HG03108 (cell line): ENCODE data around the gene COMTD1.

Source experiments
- ATAC-seq: cut with Tn5 transposase; IDR thresholded peaks from one replicate; pipeline ENCODE4 v1.9.1; 2021; ENCODE audit warnings: moderate library complexity; ENCODE audit not compliant: unreplicated experiment

COMTD1 gene

DNA sequence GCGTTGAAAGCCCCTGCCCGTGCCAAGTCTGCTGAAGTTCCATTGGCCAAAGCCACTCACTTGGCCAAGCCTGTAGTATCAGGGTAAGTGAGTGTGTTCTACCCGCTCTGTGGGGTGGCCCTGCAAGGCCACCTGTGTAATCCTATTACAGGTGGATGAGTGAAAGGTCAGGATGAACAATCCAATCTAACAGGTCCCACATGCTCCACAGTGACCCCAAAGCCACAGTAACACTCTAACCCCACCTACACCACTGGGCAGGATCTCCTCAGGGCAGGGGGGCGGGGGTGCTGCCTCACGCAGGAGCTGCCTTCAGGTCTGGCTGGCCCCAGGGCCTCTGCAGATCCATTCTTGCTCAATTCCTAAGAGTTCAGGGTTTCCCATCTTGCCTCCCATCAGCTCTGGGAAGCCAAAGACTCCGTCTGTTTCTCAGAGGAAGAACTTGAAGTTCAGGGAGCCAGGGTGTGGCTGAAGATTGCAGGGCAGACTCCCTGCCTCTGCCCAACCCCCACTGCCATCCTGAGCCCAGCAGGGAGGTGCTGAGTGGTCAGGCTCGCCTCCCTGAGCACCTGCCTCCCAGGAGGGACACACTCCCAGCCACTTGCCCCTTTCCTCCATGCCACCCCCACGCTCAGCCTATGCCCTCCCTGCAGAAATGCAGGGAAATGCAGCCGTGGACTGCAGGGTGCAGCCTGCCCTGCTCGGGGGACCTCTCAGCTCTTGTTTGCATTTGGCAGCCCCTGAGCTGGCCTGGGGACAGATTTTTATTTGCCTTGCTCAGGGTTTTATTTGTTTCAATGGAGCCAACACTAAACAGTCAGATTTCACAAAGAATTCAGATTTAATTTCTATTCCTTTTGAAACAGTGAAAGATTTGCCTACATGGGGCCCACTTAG is 9.8 kb upstream of the COMTD1 start:
- ATAC-seq = no peak

DNA sequence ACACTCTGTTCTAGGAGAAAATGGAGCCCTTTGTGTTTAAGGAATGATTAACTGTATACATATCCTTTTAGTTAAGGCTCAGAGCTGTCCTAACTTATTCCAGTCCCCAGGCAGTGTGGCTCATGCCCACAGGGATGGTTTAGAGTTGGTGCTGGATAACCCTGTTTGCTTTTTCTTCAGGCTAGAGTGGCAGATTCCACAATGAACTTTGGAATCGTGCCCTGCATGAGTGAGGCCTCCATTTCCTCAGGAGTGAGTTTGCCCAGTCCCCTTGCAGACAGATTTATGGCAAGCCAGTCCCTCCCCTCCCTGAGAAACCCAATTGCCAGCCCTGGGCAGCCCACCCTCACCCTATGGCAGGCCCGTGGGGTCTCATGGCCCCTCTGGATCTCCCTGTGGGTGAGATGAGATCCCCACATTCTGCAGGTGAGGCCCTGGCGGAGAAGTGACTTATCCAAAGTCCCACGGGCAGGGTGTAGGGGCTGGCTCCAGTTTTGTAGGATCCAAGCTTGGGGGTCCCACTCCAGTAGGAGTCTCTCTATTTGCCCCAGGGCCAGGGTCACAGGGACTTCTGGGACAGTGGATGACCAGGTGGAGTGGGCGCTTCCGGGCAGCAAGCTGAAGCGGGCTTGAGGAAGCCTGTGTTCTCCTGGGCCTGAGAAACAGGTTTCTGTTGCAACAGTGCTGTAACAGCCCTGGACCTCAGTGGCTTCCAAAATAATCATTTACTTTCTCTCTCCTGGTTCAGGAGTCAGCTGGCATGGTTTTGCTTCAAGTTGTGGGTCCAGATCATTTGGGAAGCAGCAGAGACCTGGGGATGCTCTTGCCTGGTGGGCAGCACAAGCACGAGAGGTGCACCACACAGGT is 9.0 kb upstream of the COMTD1 start:
- no peak for ATAC-seq

DNA sequence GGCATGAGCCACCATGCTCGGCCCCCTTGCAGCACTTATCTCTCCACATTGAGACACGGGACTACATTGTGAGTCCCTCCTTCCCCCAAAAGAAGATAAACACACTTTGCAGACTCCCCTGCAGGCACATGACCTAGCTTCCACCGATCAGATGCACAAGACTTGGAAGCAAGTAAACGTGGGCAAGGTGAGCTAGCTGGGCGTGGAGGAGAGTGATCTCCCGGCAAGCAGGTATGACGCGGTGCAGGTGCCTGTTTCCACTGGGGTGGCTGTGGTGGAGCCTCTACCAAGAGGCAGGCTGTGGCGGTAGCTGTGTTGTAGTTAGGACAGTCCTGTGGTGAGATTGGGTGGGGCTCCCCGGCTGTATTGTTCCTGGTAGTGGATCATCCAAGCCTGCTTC is 7.7 kb upstream of the COMTD1 start:
- ATAC-seq = no peak

DNA sequence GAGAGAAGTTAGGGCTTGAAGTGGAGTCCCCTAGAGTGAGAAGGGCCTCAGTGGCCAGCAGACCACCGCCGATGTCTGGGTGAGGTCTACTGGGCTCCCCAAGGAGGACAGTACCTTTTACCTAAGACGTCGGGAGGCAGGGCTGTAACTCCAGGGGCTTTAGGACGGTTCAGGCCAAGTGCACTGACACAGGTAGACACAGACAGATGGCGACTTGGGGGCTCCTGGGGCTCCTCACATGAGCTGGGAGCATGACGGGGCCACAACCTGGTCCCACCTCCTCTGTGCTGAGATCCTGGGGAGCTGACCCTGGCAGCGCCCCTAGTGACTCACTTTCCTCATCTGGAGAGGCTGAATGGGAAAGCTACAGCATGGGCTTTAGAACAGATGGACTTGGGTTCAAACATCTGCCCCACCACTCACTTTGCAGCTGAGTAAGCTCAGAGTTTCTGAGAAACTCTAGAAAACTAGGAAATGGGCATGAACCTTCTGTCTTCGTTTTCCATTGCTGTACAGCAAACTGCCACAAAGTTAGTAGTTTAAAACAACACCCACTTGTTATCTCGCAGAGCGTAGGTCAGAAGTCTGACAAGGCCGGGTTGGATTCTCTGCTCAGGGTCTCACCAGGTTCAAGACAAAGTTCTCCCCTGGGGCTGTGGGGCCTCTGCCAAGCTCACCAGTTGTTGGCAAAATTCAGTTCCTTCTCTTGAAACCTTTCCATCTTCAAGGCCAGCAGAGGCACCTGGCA is 4.7 kb upstream of the COMTD1 start:
- ATAC-seq = no peak

DNA sequence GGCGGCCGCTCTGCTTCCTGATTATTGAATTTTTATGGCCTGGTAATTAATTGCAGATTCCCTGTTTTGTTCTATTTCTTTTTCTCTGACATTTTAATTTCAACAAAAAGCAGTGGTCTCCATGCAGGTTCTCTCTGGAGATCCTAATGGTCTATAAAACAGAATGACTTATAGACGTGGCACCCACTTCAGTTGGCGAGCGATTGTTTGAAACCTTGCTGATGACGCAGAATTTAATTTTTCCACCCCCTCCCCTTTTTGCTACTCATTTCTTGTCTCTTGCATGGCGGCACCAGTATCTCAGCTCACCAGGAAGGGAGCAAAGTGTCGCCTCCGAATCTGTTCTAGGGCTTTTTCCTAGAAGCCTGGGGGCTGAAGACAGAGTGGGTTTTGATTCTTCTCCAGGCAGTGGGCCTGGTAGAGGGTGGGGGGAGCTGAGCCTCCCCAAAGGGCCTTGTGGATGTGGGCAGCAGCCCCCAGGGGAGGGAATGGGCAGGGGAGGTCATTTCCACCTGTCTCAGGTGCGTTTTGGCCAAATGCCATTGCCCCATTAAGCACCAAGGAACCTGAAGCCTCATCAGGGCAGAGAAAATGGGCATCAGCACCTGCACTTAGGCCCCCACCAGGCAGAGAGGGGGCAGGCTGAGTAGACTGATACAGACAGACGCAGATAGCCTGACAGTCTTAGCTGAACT is 3.5 kb upstream of the COMTD1 start:
- no peak for ATAC-seq

DNA sequence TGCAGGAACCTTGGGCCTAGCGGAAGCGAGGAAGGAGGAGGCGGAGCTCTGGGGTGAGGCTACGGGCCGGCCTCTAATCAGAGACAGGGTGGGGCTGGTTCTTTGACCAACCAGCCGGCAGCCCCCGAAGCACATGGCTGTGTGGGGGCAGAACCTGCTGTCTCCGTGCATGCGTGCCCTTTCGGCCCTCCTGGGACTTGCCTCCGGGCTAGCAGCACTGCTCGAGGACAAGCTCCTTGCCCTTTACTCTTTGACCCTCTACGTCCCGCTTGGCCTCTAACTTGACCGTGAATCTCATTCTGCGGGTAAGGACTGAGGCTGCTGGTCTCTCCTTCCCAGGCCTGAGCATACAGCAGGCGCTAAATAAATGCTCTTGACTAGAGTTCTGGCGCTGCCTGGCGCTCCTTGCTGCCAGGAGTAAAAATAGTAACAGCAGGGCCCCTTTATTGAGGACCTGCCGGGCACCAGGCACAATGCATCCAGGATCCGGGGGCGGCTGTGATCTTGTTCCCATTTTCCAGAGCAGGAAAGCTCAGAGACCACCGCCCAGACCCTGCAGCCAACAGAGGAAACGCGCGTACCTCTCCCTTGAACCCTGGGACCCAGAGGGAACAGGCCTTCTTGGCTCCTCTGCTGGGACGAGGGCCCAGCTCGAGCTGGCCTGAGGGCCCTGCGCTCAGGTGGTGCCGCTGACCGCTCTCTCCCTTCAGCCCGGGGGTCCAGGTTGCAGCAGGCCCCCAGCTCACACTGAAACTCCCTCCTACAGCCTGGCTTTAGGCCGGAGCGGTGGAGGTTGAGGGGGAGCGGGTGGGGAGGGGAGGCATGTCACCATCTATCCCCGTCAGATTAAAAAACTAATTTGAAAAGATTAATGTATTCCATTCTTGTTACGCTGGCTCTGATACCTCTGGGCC is 2.7 kb upstream of the COMTD1 start:
- ATAC-seq = no peak

DNA sequence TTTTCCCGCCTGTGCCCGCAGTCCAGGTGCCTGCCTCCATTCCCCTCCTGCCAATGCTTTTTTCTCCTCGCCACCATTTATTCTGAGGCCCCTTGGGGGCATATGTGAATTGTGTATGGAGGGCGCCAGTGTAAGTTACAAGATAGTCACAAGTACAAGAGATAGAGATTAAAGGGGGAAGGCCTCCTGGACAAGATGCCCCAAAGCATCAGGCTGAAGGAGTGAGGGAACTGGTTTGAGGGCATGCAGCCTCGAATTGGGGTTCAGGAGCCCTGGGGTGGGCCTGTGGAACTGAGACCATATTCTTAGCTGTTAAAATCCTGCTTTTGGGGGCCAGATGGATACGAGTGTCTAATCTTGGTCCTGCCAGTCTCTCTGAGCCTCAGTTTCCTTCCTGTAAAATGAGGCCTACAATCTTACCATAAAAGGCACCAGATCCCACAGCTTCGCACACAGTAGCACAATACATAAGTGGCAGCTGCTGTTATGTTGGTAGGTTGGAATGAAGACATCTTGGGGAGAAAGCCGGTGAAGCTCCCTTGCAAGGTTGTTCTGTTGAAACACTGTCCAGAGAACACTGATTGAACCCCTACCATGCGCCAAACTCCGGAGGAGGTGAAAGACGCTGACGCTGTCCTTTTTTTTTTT is 545 bp upstream of the COMTD1 start:
- ATAC-seq = no peak

DNA sequence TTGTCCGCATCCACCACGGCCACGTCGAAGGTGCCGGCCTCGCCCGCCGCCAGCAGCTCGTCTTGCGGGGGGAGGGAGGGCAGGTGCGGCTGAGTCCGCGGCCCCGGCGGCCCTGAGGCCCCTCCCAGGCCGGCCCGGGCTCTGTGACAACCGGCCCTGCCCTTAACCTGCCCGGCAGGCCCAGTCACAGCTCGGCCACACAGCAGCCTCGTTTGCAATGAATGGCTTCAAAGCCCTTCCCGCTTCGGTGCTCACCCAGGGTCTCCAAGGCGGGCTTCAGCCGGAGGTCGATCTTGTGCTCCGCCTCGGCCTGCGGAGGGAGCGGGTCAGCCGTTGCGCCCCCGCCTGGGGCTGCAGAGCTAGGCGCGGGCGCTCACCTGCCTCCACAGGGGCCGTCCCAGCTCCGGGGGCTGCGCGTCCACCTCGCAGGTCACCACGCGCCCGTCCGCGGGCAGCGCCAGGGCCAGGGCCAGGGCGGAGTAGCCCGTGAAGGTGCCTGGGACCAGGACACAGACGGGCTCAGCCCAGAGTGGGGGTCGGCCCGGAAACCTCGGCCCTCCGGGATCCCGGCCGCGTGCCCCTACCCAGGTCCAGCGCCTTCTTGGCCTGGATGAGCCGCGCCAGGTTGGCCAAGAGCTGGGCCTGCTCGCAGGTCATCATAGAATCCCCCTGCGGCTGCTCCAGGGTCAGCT is 928 bp downstream of the COMTD1 start:
- peak; percentile 2 for ATAC-seq

DNA sequence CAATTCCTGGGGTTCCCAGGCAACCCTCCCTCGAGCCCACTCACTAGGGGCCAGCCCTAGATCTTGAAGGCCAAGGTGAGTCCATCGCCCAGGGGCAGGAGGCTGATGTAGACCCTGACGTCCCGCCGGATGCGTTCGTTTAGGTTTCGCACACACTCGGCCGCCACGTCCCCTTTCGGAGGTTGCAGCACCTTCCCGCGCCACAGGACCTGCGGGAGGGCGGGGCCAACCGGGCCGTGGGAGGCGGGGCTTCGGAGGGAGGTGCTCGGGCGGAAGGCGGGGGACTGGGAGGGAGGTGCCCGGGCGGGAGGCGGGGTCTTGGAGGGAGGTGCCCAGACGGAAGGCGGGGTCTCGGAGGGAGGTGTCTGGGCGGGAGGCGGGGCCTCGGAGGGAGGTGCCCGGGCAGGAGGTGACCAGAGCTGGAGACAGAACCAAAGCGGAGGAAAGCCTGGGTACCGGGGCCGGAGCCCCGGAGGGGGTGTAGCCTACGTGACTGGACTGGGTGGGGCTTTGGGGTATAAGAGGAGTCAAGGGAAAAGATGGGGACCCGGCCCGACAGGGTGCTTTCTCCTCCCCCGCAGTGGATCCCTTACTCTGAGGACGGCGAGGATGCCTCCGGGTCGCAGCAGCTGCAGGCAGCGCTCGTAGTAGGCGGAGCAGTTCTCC is 1.6 kb downstream of the COMTD1 start:
- ATAC-seq = peak; percentile 44

DNA sequence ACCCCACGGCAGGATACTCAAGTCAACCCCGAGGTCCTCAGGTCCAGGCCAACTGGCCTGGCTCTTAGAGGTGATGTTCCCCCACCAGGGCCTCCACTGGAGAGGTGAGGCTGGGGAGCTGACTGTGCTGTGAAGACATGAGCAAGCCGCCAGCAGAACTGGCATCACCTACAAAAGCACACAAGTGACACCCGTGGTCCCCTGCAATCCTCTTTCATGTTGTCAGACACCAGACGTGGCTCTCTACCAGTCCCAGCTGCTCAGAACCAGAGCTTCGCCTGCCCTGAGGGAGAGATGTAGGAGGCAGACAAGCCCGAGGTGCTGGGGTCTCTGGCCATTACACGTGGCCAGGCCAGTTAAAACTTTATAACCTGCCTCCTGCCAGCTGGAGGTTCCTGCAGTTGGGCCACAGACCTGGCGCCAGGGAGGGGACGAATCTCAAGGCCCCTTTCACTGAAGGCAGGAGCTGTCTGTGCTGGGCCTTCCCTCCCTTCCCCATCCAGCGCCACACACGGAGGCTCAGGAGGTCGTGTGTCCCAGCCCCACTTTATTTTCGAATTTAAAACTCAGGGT is 2.2 kb downstream of the COMTD1 start:
- no peak for ATAC-seq

DNA sequence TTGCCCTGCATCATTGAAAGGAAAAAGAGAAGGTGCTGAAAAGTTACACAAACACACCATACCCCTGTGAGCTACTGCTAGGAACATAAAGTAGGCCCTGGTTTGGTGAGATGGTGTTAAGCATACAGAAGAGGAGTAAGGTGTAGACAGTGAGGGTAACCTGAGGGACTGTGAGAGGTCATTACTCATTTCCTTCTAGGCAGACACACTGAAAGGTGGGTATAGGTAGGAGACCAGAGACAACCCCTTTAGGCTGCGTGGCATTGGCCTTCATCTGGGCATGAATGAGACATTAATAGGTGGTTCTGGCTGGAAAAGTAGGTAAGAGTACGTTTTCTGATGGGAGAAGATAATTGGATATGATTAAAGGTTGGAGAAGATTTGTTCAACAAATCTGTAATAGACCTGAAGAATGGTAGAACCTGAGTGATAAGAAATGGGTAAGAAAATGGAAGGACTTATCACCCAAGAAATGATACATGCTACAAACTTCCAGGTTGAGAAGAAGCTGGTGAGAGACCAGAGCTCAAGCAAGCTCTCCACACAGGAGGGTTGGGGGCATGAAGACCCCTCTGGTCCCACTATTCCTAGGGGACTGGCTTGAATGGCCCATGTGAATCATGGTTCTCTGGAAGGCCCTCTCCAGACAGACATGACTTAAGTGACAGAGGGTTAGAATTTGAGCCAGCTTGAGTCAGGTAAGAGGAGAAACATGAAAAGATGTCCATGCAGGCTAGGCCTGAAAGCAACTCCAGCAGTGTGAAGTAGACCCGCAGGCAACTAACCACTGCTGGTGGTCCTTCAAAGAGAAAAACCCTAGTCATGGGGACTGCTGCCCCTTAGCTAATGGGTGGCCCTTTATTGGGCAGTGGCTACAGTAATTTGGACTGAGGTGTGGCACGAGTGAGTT is 3.8 kb downstream of the COMTD1 start:
- ATAC-seq = no peak

DNA sequence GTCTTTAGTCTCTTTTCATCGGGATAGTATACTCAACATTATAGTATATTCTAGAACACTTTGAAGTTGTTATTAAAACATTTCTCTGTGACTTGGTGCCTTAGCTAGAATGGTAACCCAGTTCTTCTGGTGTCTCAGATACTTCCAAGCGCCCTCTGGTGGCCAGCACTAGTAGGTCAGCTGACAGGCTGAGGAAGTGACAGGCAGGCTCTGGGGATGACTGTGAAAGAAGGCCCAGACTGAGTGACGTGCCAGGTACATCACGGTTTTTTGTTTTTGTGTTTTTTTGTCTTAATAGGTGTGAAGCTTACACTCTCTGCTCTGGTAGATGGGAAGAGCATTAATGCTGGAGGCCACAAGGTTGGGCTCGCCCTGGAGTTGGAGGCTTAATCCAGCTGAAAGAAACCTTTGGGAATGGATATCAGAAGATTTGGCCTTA is 5.1 kb downstream of the COMTD1 start:
- peak; percentile 34 for ATAC-seq

DNA sequence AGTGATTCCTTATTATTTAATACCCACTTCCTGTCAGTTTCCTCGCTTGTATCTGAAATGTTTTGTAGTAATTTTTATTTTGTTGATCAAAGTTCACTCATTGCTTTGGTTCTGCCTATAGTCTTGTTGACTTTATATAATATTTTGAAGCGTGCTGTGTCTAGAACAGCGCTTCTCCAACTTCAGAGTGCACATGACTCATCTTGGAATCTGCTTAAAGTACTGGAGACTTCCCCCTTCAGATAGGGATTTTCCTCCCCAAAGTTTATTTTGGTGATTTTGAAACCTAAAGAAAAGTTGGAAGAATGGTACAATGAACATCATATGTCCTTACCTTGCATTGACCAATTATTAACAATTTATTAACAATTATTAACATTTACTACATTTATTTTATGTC is 5.8 kb downstream of the COMTD1 start:
- no peak for ATAC-seq

DNA sequence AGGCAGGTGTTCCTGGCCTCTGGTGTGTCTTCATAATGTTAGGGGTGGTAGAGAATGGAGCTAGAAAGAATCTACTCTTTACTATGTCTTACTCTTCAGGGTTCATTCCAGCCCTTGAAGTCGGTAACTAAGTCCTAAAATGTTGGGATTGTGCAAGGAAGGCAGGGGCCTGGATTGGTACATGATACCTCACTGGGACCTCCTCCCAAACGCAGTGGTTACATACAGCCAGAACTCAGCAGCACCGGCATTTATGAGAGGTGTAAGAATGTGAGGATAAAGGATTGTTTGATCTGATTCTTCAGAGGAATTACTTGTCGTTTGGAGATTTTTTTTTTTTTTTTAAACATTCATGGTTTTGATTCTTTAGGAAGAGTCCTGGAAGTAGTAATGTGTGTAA is 6.9 kb downstream of the COMTD1 start:
- no peak for ATAC-seq

DNA sequence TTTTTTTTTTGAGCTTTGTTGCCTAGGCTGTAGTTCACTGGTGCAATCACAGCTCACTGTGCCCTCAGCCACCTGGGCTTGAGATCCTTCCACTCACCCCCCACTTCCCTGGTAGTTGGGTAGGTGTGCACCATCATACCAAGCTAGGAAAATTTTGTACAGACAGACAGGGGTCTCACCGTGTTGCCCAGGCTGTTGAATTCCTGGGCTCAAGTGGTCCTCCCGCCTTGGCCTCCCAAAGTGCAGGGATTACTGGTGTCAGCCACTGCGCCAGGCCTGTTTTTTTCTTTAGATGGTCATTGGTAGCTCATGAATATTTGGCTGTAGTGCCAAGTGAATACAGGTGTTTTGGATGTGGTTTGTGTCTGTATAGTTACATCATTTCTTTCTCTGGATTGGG is 7.5 kb downstream of the COMTD1 start:
- ATAC-seq = no peak

DNA sequence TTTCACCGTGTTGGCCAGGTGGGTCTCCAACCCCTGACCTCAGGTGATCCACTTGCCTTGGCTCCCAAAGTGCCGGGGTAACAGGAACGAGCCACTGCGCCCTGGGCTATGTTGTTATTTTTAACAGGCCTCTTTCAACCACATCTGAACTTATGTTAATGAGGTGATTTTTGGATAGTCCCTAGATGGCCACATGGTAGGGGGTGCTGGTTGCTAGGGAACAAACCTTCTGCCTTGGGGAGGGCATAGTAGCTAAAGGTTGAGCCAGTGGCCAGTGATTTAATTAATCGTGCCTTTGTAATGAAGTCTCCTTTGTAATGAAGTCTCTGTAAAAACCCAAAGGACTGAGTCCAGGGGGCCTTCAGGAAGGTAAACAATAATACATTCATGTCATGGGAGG is 9.1 kb downstream of the COMTD1 start:
- ATAC-seq = no peak

DNA sequence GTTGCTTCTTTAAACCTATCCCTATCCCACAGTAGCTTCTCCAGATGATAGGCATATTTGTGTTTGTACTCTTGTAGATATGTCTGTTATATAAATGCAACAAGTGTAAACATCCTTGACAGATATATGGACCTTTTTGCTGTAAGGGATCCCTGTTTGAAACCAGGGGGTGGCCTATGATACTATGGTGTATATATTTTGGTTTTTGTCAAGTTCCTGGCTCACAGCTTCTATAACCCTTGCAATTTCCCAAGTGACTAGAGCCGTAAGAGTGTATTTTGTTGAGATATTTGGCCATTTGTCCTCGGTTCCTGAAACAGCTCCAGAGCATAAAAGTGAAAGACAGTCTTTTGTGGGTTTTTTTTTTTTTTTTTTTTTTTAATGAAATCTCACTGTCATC is 9.7 kb downstream of the COMTD1 start:
- no peak for ATAC-seq
